ENCODE data around the gene CLEC1B.
"Not testable (repeated sequence)": the region's sequence is repeated elsewhere in the genome, so short reads cannot be mapped to it uniquely, and the experiment has no call there.

The CLEC1B gene

GRCh38 chr12:10021342-10021741 is 22.4 kb upstream of the CLEC1B start:
- Histone ChIP-seq H3K4me3 (ENCODE audit: extremely low read depth, insufficient read depth, low read length, poor library complexity, severe bottlenecking) (no peak overlapping the region), H3K27ac (ENCODE audit: low read depth, low read length, severe bottlenecking) (no peak overlapping the region), H3K36me3 (ENCODE audit: control insufficient read depth, insufficient read depth, low read length) (no peaks in the 10 kb centered on the region), H3K9me3 (ENCODE audit: control insufficient read depth, low read length) (no peaks in the 10 kb centered on the region), H3K4me1 (ENCODE audit: control insufficient read depth, insufficient read depth, low read length, poor library complexity, severe bottlenecking) (peaks cover 2% of the 10 kb centered on the region)
- WGBS, 2 experiments (ENCODE audit: insufficient coverage in 2 of 2), result 83% methylated on average over 2 of the region's 3 CpGs; no CpG with 5 or more reads in 1 of the 2 experiments

- no peaks in the 10 kb centered on the region for H3K36me3 ChIP-seq (ENCODE audit: control insufficient read depth, insufficient read depth, low read length)
- WGBS, 2 experiments (ENCODE audit: insufficient coverage in 2 of 2), result 100% methylated on average over 2 to 3 of the region's 5 CpGs
- peaks cover 2% of the 10 kb centered on the region for H3K4me1 ChIP-seq (ENCODE audit: control insufficient read depth, insufficient read depth, low read length, poor library complexity, severe bottlenecking)
- no peak overlapping the region for H3K4me3 ChIP-seq (ENCODE audit: extremely low read depth, insufficient read depth, low read length, poor library complexity, severe bottlenecking)
- H3K27ac ChIP-seq (ENCODE audit: low read depth, low read length, severe bottlenecking), result no peak overlapping the region
- no peaks in the 10 kb centered on the region for H3K9me3 ChIP-seq (ENCODE audit: control insufficient read depth, low read length)
Observed at GRCh38 chr12:10018386-10018785, 19.5 kb upstream of the CLEC1B start.

GRCh38 chr12:10016881-10017280 is 18.0 kb upstream of the CLEC1B start:
- H3K4me1 ChIP-seq (ENCODE audit: control insufficient read depth, insufficient read depth, low read length, poor library complexity, severe bottlenecking), result peaks cover 2% of the 10 kb centered on the region
- H3K36me3 ChIP-seq (ENCODE audit: control insufficient read depth, insufficient read depth, low read length), result no peaks in the 10 kb centered on the region
- no peaks in the 10 kb centered on the region for H3K9me3 ChIP-seq (ENCODE audit: control insufficient read depth, low read length)
- 22% methylated on average over 1 of the region's 1 CpG; no CpG with 5 or more reads in 1 of the 2 experiments for WGBS, 2 experiments (ENCODE audit: insufficient coverage in 2 of 2)
- H3K27ac ChIP-seq (ENCODE audit: low read depth, low read length, severe bottlenecking), result no peak overlapping the region
- H3K4me3 ChIP-seq (ENCODE audit: extremely low read depth, insufficient read depth, low read length, poor library complexity, severe bottlenecking), result no peak overlapping the region

- H3K4me1 ChIP-seq (ENCODE audit: control insufficient read depth, insufficient read depth, low read length, poor library complexity, severe bottlenecking), result peaks cover 2% of the 10 kb centered on the region
- no peaks in the 10 kb centered on the region for H3K9me3 ChIP-seq (ENCODE audit: control insufficient read depth, low read length)
- no peak overlapping the region for H3K27ac ChIP-seq (ENCODE audit: low read depth, low read length, severe bottlenecking)
- H3K4me3 ChIP-seq (ENCODE audit: extremely low read depth, insufficient read depth, low read length, poor library complexity, severe bottlenecking), result no peak overlapping the region
- no peaks in the 10 kb centered on the region for H3K36me3 ChIP-seq (ENCODE audit: control insufficient read depth, insufficient read depth, low read length)
- no CpG with 5 or more reads among the region's 4 CpGs for WGBS, 2 experiments (ENCODE audit: insufficient coverage in 2 of 2)
Observed at GRCh38 chr12:10015450-10015849, 16.5 kb upstream of the CLEC1B start.

GRCh38 chr12:10012630-10013330 is 13.9 kb upstream of the CLEC1B start:
- no peak overlapping the region for H3K27ac ChIP-seq (ENCODE audit: low read depth, low read length, severe bottlenecking)
- no peaks in the 10 kb centered on the region for H3K9me3 ChIP-seq (ENCODE audit: control insufficient read depth, low read length)
- H3K36me3 ChIP-seq (ENCODE audit: control insufficient read depth, insufficient read depth, low read length), result no peaks in the 10 kb centered on the region
- no peak overlapping the region for H3K4me3 ChIP-seq (ENCODE audit: extremely low read depth, insufficient read depth, low read length, poor library complexity, severe bottlenecking)
- H3K4me1 ChIP-seq (ENCODE audit: control insufficient read depth, insufficient read depth, low read length, poor library complexity, severe bottlenecking), result no peaks in the 10 kb centered on the region
- 63 to 94% methylated on average over 1 to 3 of the region's 6 CpGs for WGBS, 2 experiments (ENCODE audit: insufficient coverage in 2 of 2)

GRCh38 chr12:10001171-10001776 is 2.4 kb upstream of the CLEC1B start:
- no peak overlapping the region for H3K4me3 ChIP-seq (ENCODE audit: extremely low read depth, insufficient read depth, low read length, poor library complexity, severe bottlenecking)
- H3K4me1 ChIP-seq (ENCODE audit: control insufficient read depth, insufficient read depth, low read length, poor library complexity, severe bottlenecking), result peaks cover 5% of the 10 kb centered on the region
- H3K36me3 ChIP-seq (ENCODE audit: control insufficient read depth, insufficient read depth, low read length), result no peaks in the 10 kb centered on the region
- 94 to 100% methylated on average over 2 of the region's 4 CpGs for WGBS, 2 experiments (ENCODE audit: insufficient coverage in 2 of 2)
- H3K27ac ChIP-seq (ENCODE audit: low read depth, low read length, severe bottlenecking), result peak overlapping the region; percentile 29
- no peaks in the 10 kb centered on the region for H3K9me3 ChIP-seq (ENCODE audit: control insufficient read depth, low read length)

GRCh38 chr12:9992296-9992695 is 6.6 kb downstream of the CLEC1B start:
- H3K9me3 ChIP-seq (ENCODE audit: control insufficient read depth, low read length), result no peaks in the 10 kb centered on the region
- WGBS, 2 experiments (ENCODE audit: insufficient coverage in 2 of 2), result 75% methylated on average over 2 of the region's 4 CpGs; no CpG with 5 or more reads in 1 of the 2 experiments
- no peaks in the 10 kb centered on the region for H3K36me3 ChIP-seq (ENCODE audit: control insufficient read depth, insufficient read depth, low read length)
- H3K4me1 ChIP-seq (ENCODE audit: control insufficient read depth, insufficient read depth, low read length, poor library complexity, severe bottlenecking), result no peaks in the 10 kb centered on the region
- no peak overlapping the region for H3K27ac ChIP-seq (ENCODE audit: low read depth, low read length, severe bottlenecking)
- H3K4me3 ChIP-seq (ENCODE audit: extremely low read depth, insufficient read depth, low read length, poor library complexity, severe bottlenecking), result no peak overlapping the region

- H3K4me1 ChIP-seq (ENCODE audit: control insufficient read depth, insufficient read depth, low read length, poor library complexity, severe bottlenecking), result no peaks in the 10 kb centered on the region
- H3K36me3 ChIP-seq (ENCODE audit: control insufficient read depth, insufficient read depth, low read length), result no peaks in the 10 kb centered on the region
- WGBS, 2 experiments (ENCODE audit: insufficient coverage in 2 of 2), result no CpG with 5 or more reads among the region's 3 CpGs
- H3K27ac ChIP-seq (ENCODE audit: low read depth, low read length, severe bottlenecking), result no peak overlapping the region
- no peaks in the 10 kb centered on the region for H3K9me3 ChIP-seq (ENCODE audit: control insufficient read depth, low read length)
- H3K4me3 ChIP-seq (ENCODE audit: extremely low read depth, insufficient read depth, low read length, poor library complexity, severe bottlenecking), result no peak overlapping the region
Observed at GRCh38 chr12:9991876-9992275, 7.0 kb downstream of the CLEC1B start.

GRCh38 chr12:9980126-9980525 is 18.8 kb downstream of the CLEC1B start:
- Histone ChIP-seq H3K36me3 (ENCODE audit: control insufficient read depth, insufficient read depth, low read length) (no peaks in the 10 kb centered on the region), H3K27ac (ENCODE audit: low read depth, low read length, severe bottlenecking) (no peak overlapping the region), H3K4me1 (ENCODE audit: control insufficient read depth, insufficient read depth, low read length, poor library complexity, severe bottlenecking) (no peaks in the 10 kb centered on the region), H3K4me3 (ENCODE audit: extremely low read depth, insufficient read depth, low read length, poor library complexity, severe bottlenecking) (no peak overlapping the region), H3K9me3 (ENCODE audit: control insufficient read depth, low read length) (peaks cover 12% of the 10 kb centered on the region)
- WGBS, 2 experiments (ENCODE audit: insufficient coverage in 2 of 2), result 79% methylated on average over 2 of the region's 3 CpGs; no CpG with 5 or more reads in 1 of the 2 experiments

- Histone ChIP-seq H3K9me3 (ENCODE audit: control insufficient read depth, low read length) (peaks cover 12% of the 10 kb centered on the region), H3K4me3 (ENCODE audit: extremely low read depth, insufficient read depth, low read length, poor library complexity, severe bottlenecking) (no peak overlapping the region), H3K27ac (ENCODE audit: low read depth, low read length, severe bottlenecking) (no peak overlapping the region), H3K36me3 (ENCODE audit: control insufficient read depth, insufficient read depth, low read length) (no peaks in the 10 kb centered on the region), H3K4me1 (ENCODE audit: control insufficient read depth, insufficient read depth, low read length, poor library complexity, severe bottlenecking) (no peaks in the 10 kb centered on the region)
Observed at GRCh38 chr12:9977916-9978315, 21.0 kb downstream of the CLEC1B start.

GRCh38 chr12:9976626-9977025 is 22.3 kb downstream of the CLEC1B start:
- no CpG with 5 or more reads among the region's 5 CpGs for WGBS, 2 experiments (ENCODE audit: insufficient coverage in 2 of 2)
- H3K9me3 ChIP-seq (ENCODE audit: control insufficient read depth, low read length), result peaks cover 12% of the 10 kb centered on the region
- H3K4me3 ChIP-seq (ENCODE audit: extremely low read depth, insufficient read depth, low read length, poor library complexity, severe bottlenecking); H3K4me1 ChIP-seq (ENCODE audit: control insufficient read depth, insufficient read depth, low read length, poor library complexity, severe bottlenecking); H3K36me3 ChIP-seq (ENCODE audit: control insufficient read depth, insufficient read depth, low read length); H3K27ac ChIP-seq (ENCODE audit: low read depth, low read length, severe bottlenecking): not testable (repeated sequence)

All from mesodermal cell (in vitro differentiated cells).